OCI-LY3 (cell line): ENCODE results near the gene HJURP.

ENCODE experiments used
- H2AFZ ChIP-seq: fragments of 200-600, 300-600 bp; shearing (Covaris generic); 2 replicates; pipeline ENCODE4 v1.6.0; 2014; ENCODE audit warnings: antibody characterized with exemption, low read depth, low read length
- H3K27ac ChIP-seq: fragments of 200-600, 300-600 bp; sonication (generic); 2 replicates; pipeline ENCODE4 v1.5.1; 2014; ENCODE audit warnings: mild to moderate bottlenecking, low read length, moderate library complexity, mixed read lengths
- H3K27me3 ChIP-seq: fragments of 200-600, 300-600 bp; sonication (generic); 2 replicates; pipeline ENCODE4 v1.6.1; 2014; ENCODE audit warnings: low read depth, low read length, mixed read lengths
- H3K36me3 ChIP-seq: fragments of 200-600, 300-600 bp; sonication (generic); replicated peaks from 2 replicates; pipeline ENCODE3; 2014; ENCODE audit warnings: low read depth, low read length, mixed read lengths
- H3K4me1 ChIP-seq: fragments of 300-600, 200-600 bp; sonication (generic); 2 replicates; pipeline ENCODE4 v1.6.1; 2014; ENCODE audit warnings: low read length, mixed read lengths
- H3K4me2 ChIP-seq: fragments of 200-600, 300-600 bp; sonication (generic); 2 replicates; pipeline ENCODE4 v1.6.1; 2014; ENCODE audit warnings: low read length, mixed read lengths
- H3K4me3 ChIP-seq: fragments of 300-600, 200-600 bp; sonication (generic); 2 replicates; pipeline ENCODE4 v1.5.1; 2014; ENCODE audit warnings: antibody characterized with exemption, mild to moderate bottlenecking, low read length, moderate library complexity
- H3K79me2 ChIP-seq: fragments of 300-600, 200-600 bp; shearing (Covaris generic); 2 replicates; pipeline ENCODE4 v1.6.1; 2014; ENCODE audit warnings: mild to moderate bottlenecking, low read length, mixed read lengths
- H3K9ac ChIP-seq: fragments of 300-600, 200-600 bp; shearing (Covaris generic); 2 replicates; pipeline ENCODE4 v1.6.0; 2014; ENCODE audit warnings: mild to moderate bottlenecking, low read length, moderate library complexity
- H3K9me3 ChIP-seq: fragments of 200-600, 300-600 bp; shearing (Covaris generic); 2 replicates; pipeline ENCODE4 v1.6.1; 2014; ENCODE audit warnings: low read length, mixed read lengths; ENCODE audit not compliant: insufficient read depth
- H4K20me1 ChIP-seq: fragments of 200-600, 300-600 bp; sonication (generic); 2 replicates; pipeline ENCODE4 v1.6.1; 2016; ENCODE audit warnings: low read length, mixed read lengths; ENCODE audit not compliant: insufficient read depth
- CTCF ChIP-seq: fragments of 200-600, 300-600 bp; sonication (generic); IDR thresholded peaks from 2 replicates; pipeline ENCODE4 v1.5.1; 2014; ENCODE audit warnings: antibody characterized with exemption, low read length, low read depth
- EZH2phosphoT487 ChIP-seq: fragments of 200-600 bp; shearing (Covaris generic); IDR thresholded peaks from 2 replicates; pipeline ENCODE4 v1.6.1; 2018; ENCODE audit warnings: antibody characterized with exemption, mixed run types, low read depth

The HJURP gene

DNA sequence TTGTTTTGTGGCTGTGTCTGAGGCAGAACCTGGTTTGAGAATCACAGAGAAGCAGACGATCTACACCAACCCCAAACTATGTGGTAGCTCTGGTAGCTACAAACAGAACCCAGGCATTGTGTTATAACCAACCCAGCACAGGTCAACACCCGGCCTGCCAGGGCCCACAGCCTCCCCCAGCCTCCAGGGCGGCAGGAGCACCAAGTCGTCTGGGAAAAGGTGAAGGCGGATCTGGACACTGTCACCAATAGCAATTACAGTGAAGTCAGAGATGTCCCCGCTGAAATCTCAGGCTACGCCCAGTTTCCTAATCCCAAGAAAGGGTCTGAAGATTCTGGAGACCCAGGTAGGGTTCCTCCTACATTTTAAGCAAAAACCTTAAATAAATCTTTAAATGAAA is 3.6 kb downstream of the HJURP start:
- no peak overlapping the region for H3K4me2 ChIP-seq
- H3K4me3 ChIP-seq, result no peak overlapping the region
- H3K4me1 ChIP-seq, result peaks cover 27% of the 10 kb centered on the region
- H2AFZ ChIP-seq, result no peak overlapping the region
- H3K79me2 ChIP-seq, result peaks cover 79% of the 10 kb centered on the region
- H4K20me1 ChIP-seq, result peaks cover 36% of the 10 kb centered on the region
- H3K27ac ChIP-seq, result no peak overlapping the region
- H3K36me3 ChIP-seq, result peaks cover 65% of the 10 kb centered on the region
- no peak for TF ChIP-seq CTCF
- TF ChIP-seq EZH2phosphoT487, result no peak
- no peaks in the 10 kb centered on the region for H3K27me3 ChIP-seq
- no peak overlapping the region for H3K9ac ChIP-seq
- H3K9me3 ChIP-seq, result no peaks in the 10 kb centered on the region

- Histone ChIP-seq H3K9me3 (no peaks in the 10 kb centered on the region), H4K20me1 (peaks cover 36% of the 10 kb centered on the region), H2AFZ (no peak overlapping the region), H3K79me2 (peaks cover 79% of the 10 kb centered on the region), H3K36me3 (peaks cover 71% of the 10 kb centered on the region), H3K9ac (no peak overlapping the region), H3K4me3 (no peak overlapping the region), H3K4me1 (peaks cover 24% of the 10 kb centered on the region), H3K4me2 (no peak overlapping the region), H3K27ac (no peak overlapping the region), H3K27me3 (no peaks in the 10 kb centered on the region)
- TF ChIP-seq CTCF, result no peak
- TF ChIP-seq EZH2phosphoT487, result no peak
Observed at GRCh38 chr2:233849607-233850271, 4.6 kb downstream of the HJURP start.

GRCh38 chr2:233848276-233848675 is 6.1 kb downstream of the HJURP start:
- H3K4me1 ChIP-seq, result peaks cover 24% of the 10 kb centered on the region
- no peaks in the 10 kb centered on the region for H3K9me3 ChIP-seq
- no peak overlapping the region for H3K9ac ChIP-seq
- H3K36me3 ChIP-seq, result peaks cover 81% of the 10 kb centered on the region
- no peak overlapping the region for H3K4me2 ChIP-seq
- H3K4me3 ChIP-seq, result no peak overlapping the region
- no peak overlapping the region for H3K27ac ChIP-seq
- H3K27me3 ChIP-seq, result no peaks in the 10 kb centered on the region
- peaks cover 80% of the 10 kb centered on the region for H3K79me2 ChIP-seq
- TF ChIP-seq CTCF (no peak), EZH2phosphoT487 (no peak)
- peaks cover 36% of the 10 kb centered on the region for H4K20me1 ChIP-seq
- no peak overlapping the region for H2AFZ ChIP-seq

DNA sequence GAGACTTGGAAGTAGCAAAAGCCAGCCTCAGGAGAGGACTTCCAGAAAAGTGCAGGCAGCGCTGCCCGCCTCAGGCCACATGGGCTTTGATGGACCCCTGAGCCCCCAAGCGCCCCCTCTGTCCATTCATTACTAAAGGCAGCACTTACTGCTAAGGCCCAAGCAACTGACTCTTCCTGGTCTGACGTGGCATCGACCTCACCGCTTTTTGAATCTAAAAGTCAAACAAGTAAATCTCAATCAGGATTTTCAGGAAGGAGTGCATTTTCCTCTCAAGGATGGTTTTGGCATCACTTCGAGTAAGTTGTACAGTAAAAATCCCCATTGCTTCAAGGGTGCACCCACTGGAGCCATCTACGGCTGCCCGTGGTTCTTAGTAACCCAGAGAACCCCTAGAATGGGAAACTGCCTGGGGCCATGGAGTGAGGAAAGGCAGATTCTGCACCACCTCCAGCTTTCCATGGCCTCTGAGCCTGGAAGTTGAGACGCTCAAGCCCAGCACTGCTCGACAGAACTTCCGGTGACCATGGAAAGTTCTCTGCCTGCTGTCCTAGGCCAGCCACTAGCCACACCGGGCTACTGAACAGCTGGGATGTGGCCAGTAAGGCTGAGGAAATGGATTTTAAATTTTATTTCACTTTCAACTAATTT is 7.0 kb downstream of the HJURP start:
- Histone ChIP-seq H3K4me3 (no peak overlapping the region), H3K4me2 (no peak overlapping the region), H3K4me1 (peaks cover 18% of the 10 kb centered on the region), H4K20me1 (peaks cover 30% of the 10 kb centered on the region), H3K36me3 (peaks cover 84% of the 10 kb centered on the region), H3K9ac (no peak overlapping the region), H2AFZ (no peak overlapping the region), H3K27me3 (no peaks in the 10 kb centered on the region), H3K9me3 (no peaks in the 10 kb centered on the region), H3K27ac (no peak overlapping the region), H3K79me2 (peaks cover 79% of the 10 kb centered on the region)
- TF ChIP-seq CTCF, result no peak
- no peak for TF ChIP-seq EZH2phosphoT487
